ENCODE measurements around the gene CFAP251.

GRCh38 chr12:121932176-121932536 lies 13.8 kb downstream of the CFAP251 start:
- TF ChIP-seq CTCF (optimal IDR thresholded peaks at IDR 0.05 in 1 of 3, IDR thresholded peaks at IDR 0.05 in 1 of 3, conservative IDR thresholded peaks at IDR 0.05 in 1 of 3; ENCODE audit: extremely low read depth in 1 of 3, insufficient read depth in 2 of 3, low read length in 3 of 3) (no peak), EZH2 (IDR thresholded peaks at IDR 0.05; ENCODE audit: low read length) (no peak)
